ENCODE measurements around the gene ELF5.

DNA sequence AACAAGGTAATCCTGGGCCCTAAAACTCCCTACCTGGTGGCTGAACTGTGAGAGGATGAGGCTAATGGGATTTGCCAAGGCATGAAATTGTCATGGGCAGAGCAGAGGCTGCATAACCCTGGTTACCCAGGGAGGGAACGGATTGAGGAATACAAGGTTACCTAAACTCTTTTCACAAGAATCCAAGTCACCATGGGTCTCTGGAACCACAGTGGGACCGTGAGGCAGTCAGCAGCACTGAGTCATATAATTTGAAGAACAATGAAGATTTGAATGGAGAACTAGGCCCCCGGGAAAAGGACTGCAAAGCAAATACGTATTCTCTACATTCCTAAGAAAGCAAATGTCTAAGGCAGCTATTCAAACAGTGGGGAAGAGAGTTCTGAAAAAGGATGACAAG lies 55.1 kb downstream of the ELF5 start:
- TF ChIP-seq, protein P1, sequence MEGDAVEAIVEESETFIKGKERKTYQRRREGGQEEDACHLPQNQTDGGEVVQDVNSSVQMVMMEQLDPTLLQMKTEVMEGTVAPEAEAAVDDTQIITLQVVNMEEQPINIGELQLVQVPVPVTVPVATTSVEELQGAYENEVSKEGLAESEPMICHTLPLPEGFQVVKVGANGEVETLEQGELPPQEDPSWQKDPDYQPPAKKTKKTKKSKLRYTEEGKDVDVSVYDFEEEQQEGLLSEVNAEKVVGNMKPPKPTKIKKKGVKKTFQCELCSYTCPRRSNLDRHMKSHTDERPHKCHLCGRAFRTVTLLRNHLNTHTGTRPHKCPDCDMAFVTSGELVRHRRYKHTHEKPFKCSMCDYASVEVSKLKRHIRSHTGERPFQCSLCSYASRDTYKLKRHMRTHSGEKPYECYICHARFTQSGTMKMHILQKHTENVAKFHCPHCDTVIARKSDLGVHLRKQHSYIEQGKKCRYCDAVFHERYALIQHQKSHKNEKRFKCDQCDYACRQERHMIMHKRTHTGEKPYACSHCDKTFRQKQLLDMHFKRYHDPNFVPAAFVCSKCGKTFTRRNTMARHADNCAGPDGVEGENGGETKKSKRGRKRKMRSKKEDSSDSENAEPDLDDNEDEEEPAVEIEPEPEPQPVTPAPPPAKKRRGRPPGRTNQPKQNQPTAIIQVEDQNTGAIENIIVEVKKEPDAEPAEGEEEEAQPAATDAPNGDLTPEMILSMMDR (conservative IDR thresholded peaks at IDR 0.05) = no peak
- no peak for TF ChIP-seq EZH2 (IDR thresholded peaks at IDR 0.05; ENCODE audit: low read depth)

Data from PC-9 (cell line).